Neural cell (in vitro differentiated cells): ENCODE measurements around the gene NDUFAF5. TPM values are rescaled to one million over a fixed set of nuclear protein-coding genes. Genes with fewer than 3 reads are reported as not detected.

ENCODE experiments used
- H2AFZ ChIP-seq: fragments of 200-600, 300-800 bp; sonication (generic), shearing (Covaris generic); 2 replicates; pipeline ENCODE4 v1.6.0; 2014; ENCODE audit warnings: low read depth, mild to moderate bottlenecking, antibody characterized with exemption, low read length, moderate library complexity
- H3F3A ChIP-seq: fragments of 200-600 bp; shearing (Covaris generic); 2 replicates; pipeline ENCODE4 v1.6.1; 2016; ENCODE audit warnings: mild to moderate bottlenecking, moderate library complexity, mixed read lengths, antibody characterized with exemption, low read length; ENCODE audit not compliant: insufficient read depth, poor library complexity, severe bottlenecking
- H3K27ac ChIP-seq: fragments of 200-600, 300-800 bp; sonication (generic), shearing (Covaris generic); 2 replicates; pipeline ENCODE4 v1.5.1; 2014; ENCODE audit warnings: mild to moderate bottlenecking, low read length, moderate library complexity
- H3K27me3 ChIP-seq: fragments of 300-800, 200-600 bp; sonication (generic), shearing (Covaris generic); 2 replicates; pipeline ENCODE4 v1.6.0; 2014; ENCODE audit warnings: mild to moderate bottlenecking, low read depth, low read length, moderate library complexity; ENCODE audit not compliant: insufficient read depth
- H3K36me3 ChIP-seq: fragments of 300-800, 200-600 bp; sonication (generic), shearing (Covaris generic); 2 replicates; pipeline ENCODE4 v1.5.1; 2014; ENCODE audit warnings: mild to moderate bottlenecking, antibody characterized with exemption, low read length, moderate library complexity; ENCODE audit not compliant: insufficient read depth
- H3K4me2 ChIP-seq: fragments of 300-800, 200-600 bp; sonication (generic), shearing (Covaris generic); 2 replicates; pipeline ENCODE4 v1.6.0; 2014; ENCODE audit warnings: mild to moderate bottlenecking, low read length
- H3K4me3 ChIP-seq: fragments of 300-800, 200-600 bp; sonication (generic), shearing (Covaris generic); 2 replicates; pipeline ENCODE4 v1.5.1; 2014; ENCODE audit warnings: mild to moderate bottlenecking, low read length, moderate library complexity
- H3K79me2 ChIP-seq: fragments of 200-600 bp; shearing (Covaris generic); replicated peaks from 2 replicates; pipeline ENCODE4 v1.6.0; 2014; ENCODE audit warnings: mild to moderate bottlenecking, low read length, moderate library complexity; ENCODE audit not compliant: insufficient read depth
- H3K9ac ChIP-seq: fragments of 300-800, 200-600 bp; sonication (generic), shearing (Covaris generic); 2 replicates; pipeline ENCODE4 v1.6.1; 2016; ENCODE audit warnings: mild to moderate bottlenecking, low read length, mixed read lengths
- H3K9me2 ChIP-seq: fragments of 200-600 bp; shearing (Covaris generic); 2 replicates; pipeline ENCODE4 v1.6.1; 2016; ENCODE audit warnings: mild to moderate bottlenecking, low read length, mixed read lengths; ENCODE audit not compliant: insufficient read depth
- H3K9me3 ChIP-seq: fragments of 200-600, 300-800 bp; sonication (generic), shearing (Covaris generic); 2 replicates; pipeline ENCODE4 v1.6.1; 2016; ENCODE audit warnings: mild to moderate bottlenecking, mixed run types, low read length, moderate library complexity, mixed read lengths
- H4K20me1 ChIP-seq: fragments of 200-600 bp; shearing (Covaris generic); 2 replicates; pipeline ENCODE4 v1.6.1; 2016; ENCODE audit warnings: mild to moderate bottlenecking, mixed run types; ENCODE audit not compliant: insufficient read depth
- EP300 ChIP-seq: fragments of 450-650 bp; conservative IDR thresholded peaks from 2 replicates; pipeline ENCODE4 v1.6.1; 2014; ENCODE audit warnings: antibody characterized with exemption, mild to moderate bottlenecking, moderate library complexity; ENCODE audit not compliant: poor library complexity, severe bottlenecking
- EZH2 ChIP-seq: fragments of 200-600, 300-800 bp; shearing (Covaris generic), sonication (generic); IDR thresholded peaks from 2 replicates; pipeline ENCODE4 v1.6.1; 2014; ENCODE audit warnings: antibody characterized with exemption, low read length, borderline replicate concordance, mild to moderate bottlenecking; ENCODE audit not compliant: insufficient read depth, poor library complexity, severe bottlenecking
- MXI1 ChIP-seq: fragments of 450-650 bp; conservative IDR thresholded peaks from 2 replicates; pipeline ENCODE4 v1.6.1; 2014; ENCODE audit warnings: antibody characterized with exemption, mild to moderate bottlenecking; ENCODE audit not compliant: poor library complexity, severe bottlenecking
- POLR2AphosphoS5 ChIP-seq: IDR thresholded peaks from 2 replicates; pipeline ENCODE4 v1.6.1; 2012
- RAD21 ChIP-seq: fragments of 450-650 bp; conservative IDR thresholded peaks from 2 replicates; pipeline ENCODE4 v1.6.1; 2014; ENCODE audit warnings: antibody characterized with exemption, mild to moderate bottlenecking, moderate library complexity
- SMC3 ChIP-seq: fragments of 450-650 bp; conservative IDR thresholded peaks from 2 replicates; pipeline ENCODE4 v1.6.1; 2014; ENCODE audit warnings: antibody characterized with exemption, mild to moderate bottlenecking, moderate library complexity; ENCODE audit not compliant: poor library complexity
- TAF1 ChIP-seq: IDR thresholded peaks from 2 replicates; pipeline ENCODE4 v1.6.1; 2012; ENCODE audit warnings: low read depth
- polyA plus RNA-seq: library from polyadenylated mRNA; depleted of rRNA; stranded (reverse); fragments of >200 nt; gene quantifications from 2 replicates; pipeline ENCODE4 v1.2.3, GENCODE V29; 2014
- TF ChIP-seq, protein P1 (sequence below): fragments of 450-650 bp; IDR thresholded peaks from 2 replicates; pipeline ENCODE4 v1.5.1; 2014; ENCODE audit warnings: antibody characterized with exemption, mild to moderate bottlenecking, moderate library complexity; ENCODE audit not compliant: poor library complexity, severe bottlenecking
- TF ChIP-seq, protein P2 (sequence below): IDR thresholded peaks from 2 replicates; pipeline ENCODE4 v1.6.1; 2012; ENCODE audit warnings: borderline replicate concordance

NDUFAF5 gene
- polyA plus RNA-seq, 1 donor from 2014 or later = 103 TPM

DNA sequence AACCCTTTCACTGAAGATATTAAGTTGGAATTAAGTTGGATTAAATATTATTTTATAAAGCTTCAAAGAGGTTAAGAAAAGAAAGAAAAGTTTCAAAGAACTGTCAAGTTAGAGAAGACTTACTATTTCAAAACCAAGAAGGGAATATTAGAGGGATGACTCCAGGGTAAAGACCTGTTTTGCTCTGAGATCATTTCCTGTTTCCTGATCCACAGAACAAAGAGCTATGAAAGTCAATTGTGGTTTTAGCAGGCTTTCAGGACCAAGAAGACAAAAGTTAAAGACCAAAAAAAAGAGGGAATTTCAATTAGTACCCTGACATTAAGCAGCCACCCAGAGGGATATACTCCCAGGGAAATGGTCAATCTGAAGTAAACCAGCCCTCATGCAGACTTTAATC, 19.5 kb upstream of the NDUFAF5 start:
- no peak overlapping the region for H2AFZ ChIP-seq
- TF ChIP-seq MXI1 (no peak), SMC3 (no peak), POLR2AphosphoS5 (no peak), EZH2 (no peak), RAD21 (no peak)
- TF ChIP-seq, protein P1, sequence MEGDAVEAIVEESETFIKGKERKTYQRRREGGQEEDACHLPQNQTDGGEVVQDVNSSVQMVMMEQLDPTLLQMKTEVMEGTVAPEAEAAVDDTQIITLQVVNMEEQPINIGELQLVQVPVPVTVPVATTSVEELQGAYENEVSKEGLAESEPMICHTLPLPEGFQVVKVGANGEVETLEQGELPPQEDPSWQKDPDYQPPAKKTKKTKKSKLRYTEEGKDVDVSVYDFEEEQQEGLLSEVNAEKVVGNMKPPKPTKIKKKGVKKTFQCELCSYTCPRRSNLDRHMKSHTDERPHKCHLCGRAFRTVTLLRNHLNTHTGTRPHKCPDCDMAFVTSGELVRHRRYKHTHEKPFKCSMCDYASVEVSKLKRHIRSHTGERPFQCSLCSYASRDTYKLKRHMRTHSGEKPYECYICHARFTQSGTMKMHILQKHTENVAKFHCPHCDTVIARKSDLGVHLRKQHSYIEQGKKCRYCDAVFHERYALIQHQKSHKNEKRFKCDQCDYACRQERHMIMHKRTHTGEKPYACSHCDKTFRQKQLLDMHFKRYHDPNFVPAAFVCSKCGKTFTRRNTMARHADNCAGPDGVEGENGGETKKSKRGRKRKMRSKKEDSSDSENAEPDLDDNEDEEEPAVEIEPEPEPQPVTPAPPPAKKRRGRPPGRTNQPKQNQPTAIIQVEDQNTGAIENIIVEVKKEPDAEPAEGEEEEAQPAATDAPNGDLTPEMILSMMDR = no peak
- H3K9ac ChIP-seq = no peak overlapping the region
- H3K9me3 ChIP-seq = no peaks in the 10 kb centered on the region
- H3K79me2 ChIP-seq = no peaks in the 10 kb centered on the region
- H3K9me2 ChIP-seq = no peaks in the 10 kb centered on the region
- H3K4me3 ChIP-seq = no peak overlapping the region
- no peaks in the 10 kb centered on the region for H3F3A ChIP-seq
- H3K36me3 ChIP-seq = peaks cover 20% of the 10 kb centered on the region
- no peak overlapping the region for H3K27ac ChIP-seq
- H4K20me1 ChIP-seq = no peaks in the 10 kb centered on the region
- no peaks in the 10 kb centered on the region for H3K27me3 ChIP-seq
- no peak overlapping the region for H3K4me2 ChIP-seq

DNA sequence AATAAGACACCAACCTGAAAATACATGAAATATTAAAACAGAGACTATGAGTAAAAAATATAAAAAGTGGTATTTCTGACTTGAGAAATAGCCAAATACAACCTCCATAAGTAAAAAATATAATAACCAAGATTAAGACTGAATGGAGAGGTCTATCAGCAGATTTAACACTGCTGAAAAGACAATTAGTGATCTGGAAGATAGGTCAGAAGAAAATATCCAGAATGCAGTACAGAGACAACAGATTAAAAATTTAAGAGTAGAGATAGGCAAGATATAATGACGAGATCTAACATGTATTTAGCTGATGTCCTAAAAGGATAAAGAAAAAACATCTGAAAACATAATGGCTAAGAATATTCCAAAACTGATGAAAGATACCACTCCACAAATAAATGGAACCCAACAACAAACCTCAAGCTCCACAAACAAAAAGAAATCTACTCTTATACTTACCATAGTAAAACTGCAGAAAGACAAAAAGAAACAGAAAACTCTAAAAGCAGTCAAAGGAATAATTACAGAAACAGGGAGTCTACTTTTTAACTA, 18.9 kb upstream of the NDUFAF5 start:
- H3K36me3 ChIP-seq = peaks cover 20% of the 10 kb centered on the region
- no peak overlapping the region for H3K27ac ChIP-seq
- no peaks in the 10 kb centered on the region for H3K27me3 ChIP-seq
- no peaks in the 10 kb centered on the region for H3K9me3 ChIP-seq
- TF ChIP-seq POLR2AphosphoS5 (no peak), SMC3 (no peak), EP300 (no peak), TAF1 (no peak), EZH2 (no peak), RAD21 (no peak), MXI1 (no peak)
- TF ChIP-seq, protein P2, sequence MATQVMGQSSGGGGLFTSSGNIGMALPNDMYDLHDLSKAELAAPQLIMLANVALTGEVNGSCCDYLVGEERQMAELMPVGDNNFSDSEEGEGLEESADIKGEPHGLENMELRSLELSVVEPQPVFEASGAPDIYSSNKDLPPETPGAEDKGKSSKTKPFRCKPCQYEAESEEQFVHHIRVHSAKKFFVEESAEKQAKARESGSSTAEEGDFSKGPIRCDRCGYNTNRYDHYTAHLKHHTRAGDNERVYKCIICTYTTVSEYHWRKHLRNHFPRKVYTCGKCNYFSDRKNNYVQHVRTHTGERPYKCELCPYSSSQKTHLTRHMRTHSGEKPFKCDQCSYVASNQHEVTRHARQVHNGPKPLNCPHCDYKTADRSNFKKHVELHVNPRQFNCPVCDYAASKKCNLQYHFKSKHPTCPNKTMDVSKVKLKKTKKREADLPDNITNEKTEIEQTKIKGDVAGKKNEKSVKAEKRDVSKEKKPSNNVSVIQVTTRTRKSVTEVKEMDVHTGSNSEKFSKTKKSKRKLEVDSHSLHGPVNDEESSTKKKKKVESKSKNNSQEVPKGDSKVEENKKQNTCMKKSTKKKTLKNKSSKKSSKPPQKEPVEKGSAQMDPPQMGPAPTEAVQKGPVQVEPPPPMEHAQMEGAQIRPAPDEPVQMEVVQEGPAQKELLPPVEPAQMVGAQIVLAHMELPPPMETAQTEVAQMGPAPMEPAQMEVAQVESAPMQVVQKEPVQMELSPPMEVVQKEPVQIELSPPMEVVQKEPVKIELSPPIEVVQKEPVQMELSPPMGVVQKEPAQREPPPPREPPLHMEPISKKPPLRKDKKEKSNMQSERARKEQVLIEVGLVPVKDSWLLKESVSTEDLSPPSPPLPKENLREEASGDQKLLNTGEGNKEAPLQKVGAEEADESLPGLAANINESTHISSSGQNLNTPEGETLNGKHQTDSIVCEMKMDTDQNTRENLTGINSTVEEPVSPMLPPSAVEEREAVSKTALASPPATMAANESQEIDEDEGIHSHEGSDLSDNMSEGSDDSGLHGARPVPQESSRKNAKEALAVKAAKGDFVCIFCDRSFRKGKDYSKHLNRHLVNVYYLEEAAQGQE = no peak
- TF ChIP-seq, protein P1 = no peak
- H3F3A ChIP-seq = no peaks in the 10 kb centered on the region
- no peak overlapping the region for H3K9ac ChIP-seq
- H3K9me2 ChIP-seq = no peaks in the 10 kb centered on the region
- no peaks in the 10 kb centered on the region for H3K79me2 ChIP-seq
- H3K4me2 ChIP-seq = no peak overlapping the region
- H2AFZ ChIP-seq = no peak overlapping the region
- no peaks in the 10 kb centered on the region for H4K20me1 ChIP-seq
- H3K4me3 ChIP-seq = no peak overlapping the region
